Left colon (tissue), 2 donors: Measurements from ENCODE around the gene FGD2. TPM values are rescaled to one million over a fixed set of nuclear protein-coding genes. Genes with fewer than 3 reads are reported as not detected.

Experiments
- ATAC-seq: fragments of 200-7000 bp; cut with Tn5 transposase; one replicate; pipeline ENCODE4 v1.9.1; 2020; ENCODE audit warnings: mild to moderate bottlenecking, moderate library complexity
- DNase-seq, 2 donors: peaks; one replicate each; pipeline ENCODE4 v3.0.0-alpha.2; 2020
- intact Hi-C, 2 donors: fragments of 100-400 bp; cut with DNase I in 1 of 2; cut with micrococcal nuclease in 1 of 2; formaldehyde crosslinking; loops; one replicate each; pipeline versions ENCODE4 v1.11.2 to v1.14.0; 2022; cut with DNase I, micrococcal nuclease
- total RNA-seq, 2 donors: library from RNA; stranded (reverse); fragmentation: NEBNext Ultra II Directional; extraction: Animal tissue kit (Norgen Biotek cat#: 25700); gene quantifications; one replicate each; pipeline ENCODE4 v1.2.1, GENCODE V29; 2021
- donor health status: DM: no; HTN: no; CAD: no.
- donor health status: DM: yes; HTN: yes; CAD: no.

FGD2 gene
- total RNA-seq, 2 donors from 2014 or later = 5.1 to 13.5 TPM

GRCh38 chr6:37008484-37009465 is 3.3 kb downstream of the FGD2 start:
- intact Hi-C loops = no loop called here
- no peak for ATAC-seq

GRCh38 chr6:37010402-37010892 is 5.0 kb downstream of the FGD2 start:
- DNase-seq (no peak), ATAC-seq (no peak)
- intact Hi-C loops = no loop called here

More at GRCh38 chr6:37008484-37009465, 3.3 kb downstream of the FGD2 start:
- DNase-seq = no peak

GRCh38 chr6:37011656-37012378 is 6.4 kb downstream of the FGD2 start:
- DNase-seq = no peak
- no peak for ATAC-seq
- intact Hi-C loops = no loop called here

GRCh38 chr6:37013516-37014491 is 8.3 kb downstream of the FGD2 start:
- ATAC-seq (no peak), DNase-seq (no peak)
- intact Hi-C loops = no loop called here

GRCh38 chr6:37014667-37015066 is 9.2 kb downstream of the FGD2 start:
- DNase-seq = no peak
- no peak for ATAC-seq
- intact Hi-C loops = loop anchor here in 1 of 2 donors (5.0 kb wide), 1 partner anchor 247 kb away; no protein-coding TSS in a partner anchor

GRCh38 chr6:37015532-37015931 is 10.1 kb downstream of the FGD2 start:
- ATAC-seq = no peak
- DNase-seq = no peak
- intact Hi-C loops = loop anchor here in 1 of 2 donors (5.0 kb wide), 1 partner anchor 248 kb away; no protein-coding TSS in a partner anchor

- intact Hi-C loops = loop anchor here in 1 of 2 donors (5.0 kb wide), 1 partner anchor 250 kb away; no protein-coding TSS in a partner anchor
- DNase-seq (no peak), ATAC-seq (no peak)
These were observed 11.5 kb downstream of the FGD2 start for GRCh38 chr6:37016995-37017394.

GRCh38 chr6:37017606-37018197 is 12.2 kb downstream of the FGD2 start:
- DNase-seq (no peak), ATAC-seq (no peak)
- intact Hi-C loops = loop anchor here in 1 of 2 donors (5.0 kb wide), 1 partner anchor 250 kb away; no protein-coding TSS in a partner anchor

GRCh38 chr6:37018198-37019064 is 13.0 kb downstream of the FGD2 start:
- ATAC-seq = peak; percentile 90
- DNase-seq = peak; percentile 88 to 92
- intact Hi-C loops = loop anchor here in 1 of 2 donors (5.0 kb wide), 1 partner anchor 251 kb away; no protein-coding TSS in a partner anchor

GRCh38 chr6:37019065-37019450 is 13.6 kb downstream of the FGD2 start:
- DNase-seq (no peak), ATAC-seq (no peak)
- intact Hi-C loops = loop anchor here in 1 of 2 donors (5.0 kb wide), 1 partner anchor 252 kb away; no protein-coding TSS in a partner anchor

- intact Hi-C loops = loop anchor here (10.0 kb wide), 2 partner anchors 184 to 194 kb away; no protein-coding TSS in a partner anchor
- peak; percentile 70 to 80 for DNase-seq
These were observed 14.9 kb downstream of the FGD2 start for GRCh38 chr6:37020381-37020780.

GRCh38 chr6:37020812-37021211 is 15.4 kb downstream of the FGD2 start:
- no peak for DNase-seq
- intact Hi-C loops = loop anchor here (10.0 kb wide), 2 partner anchors 184 to 194 kb away; no protein-coding TSS in a partner anchor
- ATAC-seq = no peak

More at GRCh38 chr6:37020381-37020780, 14.9 kb downstream of the FGD2 start:
- ATAC-seq = peak; percentile 77

GRCh38 chr6:37021356-37022129 is 16.1 kb downstream of the FGD2 start:
- intact Hi-C loops = loop anchor here (10.0 kb wide), 2 partner anchors 183 to 193 kb away; no protein-coding TSS in a partner anchor
- no peak for ATAC-seq
- no peak for DNase-seq

GRCh38 chr6:37022135-37022863 is 16.8 kb downstream of the FGD2 start:
- no peak for DNase-seq
- intact Hi-C loops = loop anchor here (10.0 kb wide), 2 partner anchors 183 to 193 kb away; no protein-coding TSS in a partner anchor
- no peak for ATAC-seq
